GM21515 (cell line): ENCODE results near the gene JSRP1.

Experiments
- ATAC-seq: cut with Tn5 transposase; IDR thresholded peaks from one replicate; pipeline ENCODE4 v1.9.1; 2021; ENCODE audit not compliant: unreplicated experiment

Gene JSRP1

DNA sequence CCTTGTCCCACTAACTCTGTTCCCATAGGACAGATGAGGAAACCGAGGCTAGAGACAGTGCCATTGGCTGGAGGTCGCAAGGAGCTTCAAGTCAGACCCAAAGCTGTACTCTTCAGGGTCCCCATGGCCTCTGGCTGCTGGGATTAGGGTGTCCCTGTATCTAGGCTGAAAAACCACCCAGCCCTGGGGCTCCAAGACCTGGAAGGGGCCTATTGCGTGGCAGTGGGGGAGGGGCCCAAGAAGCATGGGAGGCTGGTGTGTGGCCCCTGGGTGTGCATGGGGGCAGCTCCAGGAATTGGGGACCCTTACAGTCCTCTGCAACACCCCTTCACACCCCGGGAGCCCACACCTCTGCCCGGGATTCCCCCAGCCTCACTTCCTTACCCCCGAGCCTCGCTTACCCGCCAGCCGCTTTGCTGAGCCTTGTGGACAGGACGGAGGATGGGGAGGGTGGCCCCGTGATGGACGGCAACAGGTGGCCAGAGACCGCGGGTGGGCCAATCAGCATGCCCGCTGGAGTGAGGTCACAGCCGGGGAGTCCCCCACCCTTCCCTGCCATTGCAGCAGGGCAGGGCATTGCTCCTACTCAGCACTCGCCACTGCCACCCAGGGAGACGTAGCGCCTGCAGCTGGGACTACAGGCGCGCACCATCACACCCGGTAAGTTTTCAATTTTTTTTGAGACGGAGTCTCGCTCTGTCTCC, at the start of gene JSRP1:
TSS of gene JSRP1 (minus strand) at position 436 of the 704 bp plus-strand sequence. CDS start 1,103 bp downstream, outside the sequence.
- ATAC-seq: no peak

DNA sequence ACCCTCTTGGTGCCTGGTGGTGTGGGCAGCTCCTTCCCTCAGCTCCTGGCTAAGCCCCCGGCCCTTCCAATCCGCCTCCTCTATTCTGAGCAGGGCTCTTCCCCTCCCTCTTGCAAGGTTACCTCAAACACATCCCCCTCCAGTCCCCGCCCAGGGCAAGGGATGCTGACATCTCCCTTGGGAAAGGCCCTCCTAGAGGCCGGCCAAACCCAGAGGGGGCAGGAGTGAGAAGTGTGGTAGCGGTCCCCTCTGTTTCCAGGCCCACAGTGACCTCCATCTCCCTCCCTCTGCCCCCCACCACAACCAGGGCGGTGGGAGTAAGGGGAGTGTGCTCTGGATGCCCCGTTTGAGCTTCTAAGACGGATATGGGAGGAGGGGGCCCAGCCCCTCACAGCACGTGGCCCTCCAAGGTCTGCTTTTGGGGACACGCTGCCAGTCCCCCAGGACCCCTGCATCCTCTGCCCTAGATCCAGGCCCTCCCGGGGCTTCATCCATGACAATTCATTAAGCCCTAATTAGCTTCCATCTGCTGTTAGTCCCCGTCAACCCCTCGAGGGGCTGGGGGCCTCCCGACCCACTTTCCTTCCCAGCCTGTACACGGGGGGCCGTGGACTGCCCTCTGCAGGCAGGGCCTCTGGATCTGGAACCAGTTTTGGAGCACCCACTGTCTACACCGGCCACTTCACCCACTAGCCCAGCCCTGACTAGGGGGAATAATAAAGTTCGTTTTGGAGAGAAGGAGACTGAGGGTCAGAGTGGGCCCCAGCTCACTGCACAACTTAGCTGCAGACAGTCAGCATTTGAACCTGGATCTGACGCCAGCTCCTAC, 49.4 kb upstream of the JSRP1 start:
- ATAC-seq: no peak

- ATAC-seq: no peak
Measured at GRCh38 chr19:2303211-2303798, 47.1 kb upstream of the JSRP1 start.

DNA sequence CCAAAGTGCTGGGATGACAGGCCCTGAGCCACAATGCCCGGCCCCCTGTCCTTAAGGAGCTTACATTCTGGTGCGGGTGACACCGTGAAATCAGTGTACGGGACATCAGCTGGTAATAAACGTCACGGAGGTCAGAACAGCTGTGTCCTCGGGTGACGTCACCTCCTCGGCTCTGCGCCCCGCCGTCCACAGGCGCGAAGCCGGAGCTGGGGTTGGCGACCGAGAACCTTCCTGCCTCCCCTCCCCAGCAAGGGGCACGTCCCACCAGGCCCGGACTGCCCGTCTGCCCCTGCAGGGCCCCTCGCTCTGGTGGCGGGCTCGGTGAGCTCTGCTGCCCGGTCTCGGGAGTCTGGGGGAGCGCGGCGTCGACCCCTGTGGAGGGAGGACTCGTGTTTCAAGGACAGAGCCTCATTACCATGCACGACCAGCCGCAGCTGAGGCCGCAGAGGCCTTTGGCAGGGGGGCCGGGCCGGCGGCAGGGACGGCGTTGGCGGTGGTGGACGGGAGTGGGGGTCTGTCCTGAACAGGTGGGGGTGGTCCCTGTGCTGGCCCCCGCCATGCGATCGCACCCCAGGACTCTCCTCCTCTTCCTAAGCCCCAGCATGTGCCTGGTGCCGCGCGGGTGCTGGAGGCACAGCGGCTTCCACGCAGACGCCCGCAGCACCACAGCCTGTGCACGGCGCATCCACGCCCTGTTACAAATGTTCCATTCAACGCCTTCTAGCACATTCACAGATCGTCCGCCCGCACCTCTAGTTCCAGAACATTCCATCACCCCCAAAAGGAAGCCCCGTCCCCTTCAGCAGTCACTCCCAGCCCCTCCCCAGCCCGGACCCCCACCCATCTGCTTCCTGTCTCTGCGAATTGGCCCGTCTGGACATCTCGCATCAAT, 46.3 kb upstream of the JSRP1 start:
- ATAC-seq: no peak

- ATAC-seq: no peak
Measured at GRCh38 chr19:2300533-2300932, 44.3 kb upstream of the JSRP1 start.

- ATAC-seq: no peak
Measured at GRCh38 chr19:2296141-2296540, 39.9 kb upstream of the JSRP1 start.

- no peak for ATAC-seq
Measured at GRCh38 chr19:2294687-2295335, 38.6 kb upstream of the JSRP1 start.

GRCh38 chr19:2291185-2291751, 35.1 kb upstream of the JSRP1 start:
- ATAC-seq: no peak

DNA sequence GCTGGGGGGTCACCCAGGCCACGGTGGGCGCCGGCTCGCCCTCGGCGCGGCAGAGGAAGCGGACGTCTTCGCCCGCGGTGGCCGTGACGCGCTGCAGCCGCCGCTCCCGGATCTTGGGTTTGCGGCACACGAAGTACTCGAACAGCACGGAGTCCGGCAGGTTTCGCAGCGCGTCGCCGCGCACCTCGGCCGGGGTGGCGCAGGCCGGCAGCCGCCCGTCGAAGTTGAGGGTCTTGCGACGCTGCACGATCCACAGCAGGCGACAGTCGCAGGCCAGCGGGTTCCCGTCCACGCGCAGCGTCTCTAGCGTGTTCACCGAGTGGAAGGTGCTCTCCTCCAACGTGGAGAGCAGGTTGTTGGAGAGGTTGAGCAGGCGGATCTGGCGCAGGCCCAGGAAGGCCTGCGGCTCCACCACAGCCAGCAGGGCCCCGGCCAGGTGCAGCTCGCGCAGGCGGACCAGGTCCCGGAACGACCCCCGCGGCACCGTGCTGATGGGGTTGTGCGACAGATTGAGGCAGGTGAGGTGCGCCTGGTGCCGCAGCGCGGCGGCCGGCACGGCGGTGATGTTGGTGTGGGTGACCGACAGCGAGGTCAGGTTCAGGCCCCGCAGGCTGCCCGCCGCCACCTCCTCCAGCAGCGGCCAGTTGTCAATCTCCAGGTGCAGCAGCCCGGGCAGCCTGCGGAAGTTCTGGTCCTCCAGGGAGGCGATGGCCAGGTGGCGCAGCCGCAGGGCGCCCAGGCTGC, 34.4 kb upstream of the JSRP1 start:
- no peak for ATAC-seq

GRCh38 chr19:2289714-2290435, 33.7 kb upstream of the JSRP1 start:
- no peak for ATAC-seq

- ATAC-seq: no peak
Measured at GRCh38 chr19:2288818-2289713, 32.8 kb upstream of the JSRP1 start.

DNA sequence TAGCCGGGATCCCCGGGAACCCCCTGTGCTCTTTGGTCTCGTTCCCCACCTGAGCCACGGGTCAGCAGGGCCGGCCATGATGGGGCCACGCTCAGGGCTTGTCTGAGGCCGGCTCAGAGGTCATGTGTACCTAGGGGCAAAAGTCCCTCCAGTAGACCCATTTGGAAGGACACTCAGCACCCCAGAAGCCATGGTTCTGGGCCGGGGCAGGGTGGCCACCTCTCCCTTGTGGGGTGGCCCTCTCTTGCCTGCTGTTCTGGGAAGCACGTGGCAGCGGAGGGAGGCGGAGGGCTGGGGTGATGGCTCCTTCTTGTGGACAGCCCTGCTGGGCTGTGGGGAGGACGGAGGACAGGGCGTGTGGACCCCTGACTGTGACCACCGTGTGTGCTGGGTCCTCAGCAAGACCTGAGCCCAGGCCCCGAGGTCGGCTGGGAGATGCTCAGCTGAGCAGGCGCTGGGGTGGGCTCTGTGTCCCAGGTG, 32.2 kb upstream of the JSRP1 start:
- ATAC-seq: no peak

- ATAC-seq: no peak
Measured at GRCh38 chr19:2287585-2288337, 31.5 kb upstream of the JSRP1 start.

DNA sequence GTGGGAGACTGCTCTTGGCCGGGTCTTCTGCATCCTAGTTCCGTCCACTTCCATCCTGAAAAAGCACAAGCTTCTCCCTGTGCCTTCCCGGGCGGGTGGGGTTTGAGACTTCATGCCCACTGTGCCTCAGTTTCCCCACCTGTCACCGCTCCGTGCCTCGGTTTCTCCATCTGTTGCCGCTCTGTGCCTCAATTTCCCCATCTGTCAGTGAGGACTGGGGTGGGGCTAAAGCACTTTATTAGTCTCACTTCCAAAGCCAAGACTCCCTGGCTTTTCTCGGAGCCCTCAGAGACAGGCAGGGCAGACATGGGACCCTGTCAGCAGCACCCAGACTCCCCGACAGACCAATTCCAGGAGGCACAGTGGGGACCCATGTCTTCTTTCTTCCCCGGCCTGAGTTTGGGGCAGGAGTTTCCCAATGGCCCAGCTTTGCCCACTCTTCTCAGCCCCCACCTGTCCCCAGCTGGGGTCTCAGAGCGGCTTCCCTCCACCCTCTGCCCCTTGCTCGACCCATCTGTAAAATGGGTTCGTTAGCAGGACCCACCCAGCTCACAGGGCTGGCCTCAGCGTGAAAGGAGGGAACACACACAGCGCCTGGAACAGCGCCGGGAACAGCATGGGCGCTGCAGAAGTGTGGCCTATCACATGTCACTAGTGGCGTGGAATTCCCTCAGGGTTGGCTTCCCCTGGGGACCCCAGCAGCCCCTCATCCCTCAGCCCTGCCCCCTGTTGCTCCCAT, 30.4 kb upstream of the JSRP1 start:
- no peak for ATAC-seq

- ATAC-seq: no peak
Measured at GRCh38 chr19:2283835-2284507, 27.8 kb upstream of the JSRP1 start.

GRCh38 chr19:2282862-2283237, 26.6 kb upstream of the JSRP1 start:
- ATAC-seq: no peak
